ENCODE results near the gene LAGE3.

DNA sequence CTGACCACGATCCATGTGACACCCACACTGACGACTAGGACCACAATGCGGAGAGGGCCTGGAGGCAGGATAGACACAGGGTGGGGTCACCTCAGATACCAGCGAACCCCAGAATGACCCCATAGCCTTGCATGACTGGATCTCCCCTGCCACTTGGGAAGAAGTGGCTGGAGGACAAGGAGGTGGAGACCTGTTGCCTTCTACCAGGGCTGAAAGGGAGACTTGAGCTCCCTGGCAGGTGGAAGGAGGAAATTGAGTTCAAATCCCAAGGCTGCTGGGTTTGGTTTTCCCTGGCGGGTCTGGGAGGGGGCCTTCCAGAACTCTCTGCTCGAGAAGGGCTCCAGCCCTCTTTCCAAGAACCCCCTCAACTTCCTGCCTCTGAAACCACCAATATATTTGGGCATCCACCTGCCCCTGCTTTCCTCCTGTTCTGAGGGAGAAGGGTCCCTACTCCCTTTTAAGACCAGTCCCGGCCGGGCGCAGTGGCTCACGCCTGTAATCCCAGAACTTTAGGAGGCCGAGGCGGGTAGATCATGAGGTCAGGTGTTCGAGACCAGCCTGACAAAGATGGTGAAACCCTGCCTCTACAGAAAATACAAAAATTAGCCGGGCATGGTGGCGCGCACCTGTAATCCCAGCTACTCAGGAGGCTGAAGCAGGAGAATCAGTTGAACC lies 33.9 kb upstream of the LAGE3 start:
- TF ChIP-seq, protein P1, sequence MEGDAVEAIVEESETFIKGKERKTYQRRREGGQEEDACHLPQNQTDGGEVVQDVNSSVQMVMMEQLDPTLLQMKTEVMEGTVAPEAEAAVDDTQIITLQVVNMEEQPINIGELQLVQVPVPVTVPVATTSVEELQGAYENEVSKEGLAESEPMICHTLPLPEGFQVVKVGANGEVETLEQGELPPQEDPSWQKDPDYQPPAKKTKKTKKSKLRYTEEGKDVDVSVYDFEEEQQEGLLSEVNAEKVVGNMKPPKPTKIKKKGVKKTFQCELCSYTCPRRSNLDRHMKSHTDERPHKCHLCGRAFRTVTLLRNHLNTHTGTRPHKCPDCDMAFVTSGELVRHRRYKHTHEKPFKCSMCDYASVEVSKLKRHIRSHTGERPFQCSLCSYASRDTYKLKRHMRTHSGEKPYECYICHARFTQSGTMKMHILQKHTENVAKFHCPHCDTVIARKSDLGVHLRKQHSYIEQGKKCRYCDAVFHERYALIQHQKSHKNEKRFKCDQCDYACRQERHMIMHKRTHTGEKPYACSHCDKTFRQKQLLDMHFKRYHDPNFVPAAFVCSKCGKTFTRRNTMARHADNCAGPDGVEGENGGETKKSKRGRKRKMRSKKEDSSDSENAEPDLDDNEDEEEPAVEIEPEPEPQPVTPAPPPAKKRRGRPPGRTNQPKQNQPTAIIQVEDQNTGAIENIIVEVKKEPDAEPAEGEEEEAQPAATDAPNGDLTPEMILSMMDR (IDR thresholded peaks at IDR 0.05; ENCODE audit: extremely low read depth in 1 of 2, insufficient read depth in 1 of 2, low read depth in 1 of 2, low read length in 2 of 2): no peak
- TF ChIP-seq POLR2AphosphoS5 (IDR thresholded peaks at IDR 0.05; ENCODE audit: insufficient read depth, low read depth, low read length): no peak

All from endothelial cell of umbilical vein (primary cell).